Mammary epithelial cell (primary cell): ENCODE data around the gene GRIN2D.

Experiments used
- EZH2 ChIP-seq: IDR thresholded peaks from 2 replicates; pipeline ENCODE4 v1.6.1; 2012; ENCODE audit warnings: low read length, inconsistent platforms, borderline replicate concordance
- TF ChIP-seq, protein P1 (sequence below), 2 donors: IDR thresholded peaks in 1 of 2; conservative IDR thresholded peaks in 1 of 2; 2 replicates each; pipeline ENCODE4 v1.5.1; 2011 to 2012; ENCODE audit warnings: inconsistent platforms in 2 of 2, low read length in 2 of 2, mild to moderate bottlenecking in 2 of 2, control low read depth in 1 of 2, low read depth in 1 of 2; ENCODE audit not compliant: insufficient read depth in 1 of 2; ENCODE audit errors: extremely low read depth in 1 of 2

- no peak for TF ChIP-seq EZH2
- TF ChIP-seq, protein P1, sequence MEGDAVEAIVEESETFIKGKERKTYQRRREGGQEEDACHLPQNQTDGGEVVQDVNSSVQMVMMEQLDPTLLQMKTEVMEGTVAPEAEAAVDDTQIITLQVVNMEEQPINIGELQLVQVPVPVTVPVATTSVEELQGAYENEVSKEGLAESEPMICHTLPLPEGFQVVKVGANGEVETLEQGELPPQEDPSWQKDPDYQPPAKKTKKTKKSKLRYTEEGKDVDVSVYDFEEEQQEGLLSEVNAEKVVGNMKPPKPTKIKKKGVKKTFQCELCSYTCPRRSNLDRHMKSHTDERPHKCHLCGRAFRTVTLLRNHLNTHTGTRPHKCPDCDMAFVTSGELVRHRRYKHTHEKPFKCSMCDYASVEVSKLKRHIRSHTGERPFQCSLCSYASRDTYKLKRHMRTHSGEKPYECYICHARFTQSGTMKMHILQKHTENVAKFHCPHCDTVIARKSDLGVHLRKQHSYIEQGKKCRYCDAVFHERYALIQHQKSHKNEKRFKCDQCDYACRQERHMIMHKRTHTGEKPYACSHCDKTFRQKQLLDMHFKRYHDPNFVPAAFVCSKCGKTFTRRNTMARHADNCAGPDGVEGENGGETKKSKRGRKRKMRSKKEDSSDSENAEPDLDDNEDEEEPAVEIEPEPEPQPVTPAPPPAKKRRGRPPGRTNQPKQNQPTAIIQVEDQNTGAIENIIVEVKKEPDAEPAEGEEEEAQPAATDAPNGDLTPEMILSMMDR (conservative IDR thresholded peaks at IDR 0.05 in 1 of 2, IDR thresholded peaks at IDR 0.05 in 1 of 2; ENCODE audit: extremely low read depth in 1 of 2, insufficient read depth in 1 of 2, low read depth in 1 of 2, low read length in 2 of 2), result no peak
Measured at GRCh38 chr19:48392860-48393558, 459 bp upstream of the GRIN2D start.
